HL-60 (cell line): ENCODE data around the gene EEF1AKMT1.

Experiments
- DNase-seq, 2 experiments: peaks; one replicate each; pipeline ENCODE4 v3.0.0-alpha.2; 2010 to 2020; ENCODE audit warnings: low read depth in 1 of 2, low spot score in 1 of 2
- H3K27ac ChIP-seq: fragments of 250-450 bp; sonication (Bioruptor Pico); replicated peaks from 2 replicates; pipeline ENCODE4 v1.5.1; 2020; ENCODE audit warnings: mild to moderate bottlenecking, moderate library complexity
- H3K27me3 ChIP-seq: fragments of 250-450 bp; sonication (Bioruptor Pico); 2 replicates; pipeline ENCODE4 v1.5.1; 2021; ENCODE audit warnings: mild to moderate bottlenecking, moderate library complexity; ENCODE audit not compliant: insufficient read depth, poor library complexity, severe bottlenecking
- H3K4me3 ChIP-seq: replicated peaks from 2 replicates; pipeline ENCODE4 v1.5.1; 2011; ENCODE audit warnings: mild to moderate bottlenecking, control low read depth, low read length; ENCODE audit not compliant: insufficient read depth
- GABPA ChIP-seq: IDR thresholded peaks from 2 replicates; pipeline ENCODE4 v1.6.1; 2012; ENCODE audit warnings: low read depth
- POLR2AphosphoS5 ChIP-seq: IDR thresholded peaks from 2 replicates; pipeline ENCODE4 v1.6.1; 2012; ENCODE audit warnings: low read depth
- SPI1 ChIP-seq: IDR thresholded peaks from 2 replicates; pipeline ENCODE4 v1.6.1; 2012; ENCODE audit warnings: low read depth, mild to moderate bottlenecking, borderline replicate concordance
- long read RNA-seq: library from polyadenylated mRNA; unstranded; transcript quantifications from one replicate; pipeline ENCODE4 v2.0.0, GENCODE V29; 2020
- TF ChIP-seq, protein P1 (sequence below): IDR thresholded peaks from one replicate; pipeline ENCODE4 v1.5.1; 2011; ENCODE audit warnings: low read length, control low read depth, inconsistent platforms; ENCODE audit not compliant: insufficient read depth
- TF ChIP-seq, protein P2 (sequence below): IDR thresholded peaks from 2 replicates; pipeline ENCODE4 v1.6.1; 2012; ENCODE audit warnings: low read depth; ENCODE audit not compliant: insufficient replicate concordance

Gene EEF1AKMT1, protein sequence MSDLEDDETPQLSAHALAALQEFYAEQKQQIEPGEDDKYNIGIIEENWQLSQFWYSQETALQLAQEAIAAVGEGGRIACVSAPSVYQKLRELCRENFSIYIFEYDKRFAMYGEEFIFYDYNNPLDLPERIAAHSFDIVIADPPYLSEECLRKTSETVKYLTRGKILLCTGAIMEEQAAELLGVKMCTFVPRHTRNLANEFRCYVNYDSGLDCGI
- long read RNA-seq, partial matches to known transcripts = 2 of 21 reads
- long read RNA-seq, other reads (novel, unspliced or antisense) = 13 of 21 reads

DNA sequence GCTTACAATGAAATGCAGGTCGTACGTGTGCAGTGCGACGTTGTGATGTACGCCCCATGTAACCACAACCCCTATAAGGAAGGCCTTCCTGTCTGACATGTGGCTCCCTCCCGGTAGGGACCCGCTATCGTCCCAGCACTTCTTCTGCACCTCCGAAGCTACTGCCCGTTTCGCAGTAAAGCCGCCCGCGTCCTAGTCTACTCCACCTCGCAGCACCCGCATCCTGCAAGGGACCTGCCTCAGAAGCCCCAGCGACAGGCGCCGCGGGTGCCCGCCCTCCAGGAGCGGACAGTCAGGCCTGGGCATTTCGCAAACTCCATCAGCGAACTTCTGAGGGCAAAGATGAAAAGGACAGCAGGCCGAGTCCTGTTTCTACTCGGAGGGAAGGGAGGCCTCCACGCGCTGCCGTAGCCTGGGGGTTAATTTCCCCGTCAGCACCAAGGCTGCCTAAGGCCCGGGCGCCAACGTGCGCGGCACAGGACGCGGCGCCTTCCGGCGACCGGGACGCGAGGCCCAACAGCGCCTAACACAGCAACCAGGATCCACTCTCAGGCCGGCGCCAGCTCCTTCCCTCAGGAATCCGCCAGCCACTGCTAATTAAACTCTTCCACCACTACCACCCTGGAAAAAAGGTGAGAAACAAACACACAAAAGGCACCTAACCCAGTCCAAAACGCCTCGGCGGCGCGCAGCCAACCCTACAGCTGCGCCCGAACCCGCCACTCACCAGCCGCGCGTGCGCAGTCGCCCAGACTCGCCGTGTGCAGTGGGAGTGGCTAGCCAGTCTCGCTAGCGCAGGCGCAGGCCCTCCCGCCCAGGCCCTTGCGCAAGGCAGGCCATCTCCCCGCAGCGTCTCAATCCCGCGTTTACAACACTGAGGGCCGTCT lies at the start of gene EEF1AKMT1:
EEF1AKMT1 (minus strand) TSS at position 768 of the 887 bp plus-strand sequence. CDS start 16,363 bp downstream, outside the sequence.
- no peaks in the 10 kb centered on the region for H3K27me3 ChIP-seq

DNA sequence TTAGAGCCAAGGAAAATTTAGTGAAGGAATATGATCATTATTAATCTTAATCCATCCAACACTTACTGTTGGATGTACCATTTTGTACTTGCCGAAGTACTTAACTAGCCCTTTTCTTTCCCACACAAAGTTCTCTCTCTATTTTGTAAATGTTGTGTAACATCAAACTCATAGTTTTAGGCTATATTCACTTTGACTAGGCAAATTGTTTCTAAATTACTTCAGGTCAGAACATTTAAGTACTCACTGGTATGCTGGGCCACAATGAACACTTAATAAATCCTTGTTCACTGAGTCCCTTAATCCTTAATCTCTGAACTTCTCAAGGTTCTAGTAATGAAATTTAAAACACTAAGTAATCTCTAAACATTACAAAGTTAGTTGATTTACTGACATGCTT lies 49.3 kb upstream of the EEF1AKMT1 start:
- H3K27me3 ChIP-seq = no peaks in the 10 kb centered on the region
- no peak overlapping the region for H3K4me3 ChIP-seq
- TF ChIP-seq GABPA (no peak), SPI1 (no peak), POLR2AphosphoS5 (no peak)
- TF ChIP-seq, protein P1, sequence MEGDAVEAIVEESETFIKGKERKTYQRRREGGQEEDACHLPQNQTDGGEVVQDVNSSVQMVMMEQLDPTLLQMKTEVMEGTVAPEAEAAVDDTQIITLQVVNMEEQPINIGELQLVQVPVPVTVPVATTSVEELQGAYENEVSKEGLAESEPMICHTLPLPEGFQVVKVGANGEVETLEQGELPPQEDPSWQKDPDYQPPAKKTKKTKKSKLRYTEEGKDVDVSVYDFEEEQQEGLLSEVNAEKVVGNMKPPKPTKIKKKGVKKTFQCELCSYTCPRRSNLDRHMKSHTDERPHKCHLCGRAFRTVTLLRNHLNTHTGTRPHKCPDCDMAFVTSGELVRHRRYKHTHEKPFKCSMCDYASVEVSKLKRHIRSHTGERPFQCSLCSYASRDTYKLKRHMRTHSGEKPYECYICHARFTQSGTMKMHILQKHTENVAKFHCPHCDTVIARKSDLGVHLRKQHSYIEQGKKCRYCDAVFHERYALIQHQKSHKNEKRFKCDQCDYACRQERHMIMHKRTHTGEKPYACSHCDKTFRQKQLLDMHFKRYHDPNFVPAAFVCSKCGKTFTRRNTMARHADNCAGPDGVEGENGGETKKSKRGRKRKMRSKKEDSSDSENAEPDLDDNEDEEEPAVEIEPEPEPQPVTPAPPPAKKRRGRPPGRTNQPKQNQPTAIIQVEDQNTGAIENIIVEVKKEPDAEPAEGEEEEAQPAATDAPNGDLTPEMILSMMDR = no peak
- TF ChIP-seq, protein P2, sequence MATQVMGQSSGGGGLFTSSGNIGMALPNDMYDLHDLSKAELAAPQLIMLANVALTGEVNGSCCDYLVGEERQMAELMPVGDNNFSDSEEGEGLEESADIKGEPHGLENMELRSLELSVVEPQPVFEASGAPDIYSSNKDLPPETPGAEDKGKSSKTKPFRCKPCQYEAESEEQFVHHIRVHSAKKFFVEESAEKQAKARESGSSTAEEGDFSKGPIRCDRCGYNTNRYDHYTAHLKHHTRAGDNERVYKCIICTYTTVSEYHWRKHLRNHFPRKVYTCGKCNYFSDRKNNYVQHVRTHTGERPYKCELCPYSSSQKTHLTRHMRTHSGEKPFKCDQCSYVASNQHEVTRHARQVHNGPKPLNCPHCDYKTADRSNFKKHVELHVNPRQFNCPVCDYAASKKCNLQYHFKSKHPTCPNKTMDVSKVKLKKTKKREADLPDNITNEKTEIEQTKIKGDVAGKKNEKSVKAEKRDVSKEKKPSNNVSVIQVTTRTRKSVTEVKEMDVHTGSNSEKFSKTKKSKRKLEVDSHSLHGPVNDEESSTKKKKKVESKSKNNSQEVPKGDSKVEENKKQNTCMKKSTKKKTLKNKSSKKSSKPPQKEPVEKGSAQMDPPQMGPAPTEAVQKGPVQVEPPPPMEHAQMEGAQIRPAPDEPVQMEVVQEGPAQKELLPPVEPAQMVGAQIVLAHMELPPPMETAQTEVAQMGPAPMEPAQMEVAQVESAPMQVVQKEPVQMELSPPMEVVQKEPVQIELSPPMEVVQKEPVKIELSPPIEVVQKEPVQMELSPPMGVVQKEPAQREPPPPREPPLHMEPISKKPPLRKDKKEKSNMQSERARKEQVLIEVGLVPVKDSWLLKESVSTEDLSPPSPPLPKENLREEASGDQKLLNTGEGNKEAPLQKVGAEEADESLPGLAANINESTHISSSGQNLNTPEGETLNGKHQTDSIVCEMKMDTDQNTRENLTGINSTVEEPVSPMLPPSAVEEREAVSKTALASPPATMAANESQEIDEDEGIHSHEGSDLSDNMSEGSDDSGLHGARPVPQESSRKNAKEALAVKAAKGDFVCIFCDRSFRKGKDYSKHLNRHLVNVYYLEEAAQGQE = no peak
- no peak for DNase-seq
- H3K27ac ChIP-seq = no peak overlapping the region

More for the DNA sequence above, at the start of gene EEF1AKMT1:
- Histone ChIP-seq H3K27ac (peak within 1 kb of the TSS; percentile 97), H3K4me3 (peak within 1 kb of the TSS; percentile 60)
- TF ChIP-seq, protein P2 = peak; percentile 33
- peak; percentile 17; the same call in 1 of the 2 replicates for TF ChIP-seq GABPA
- TF ChIP-seq, protein P1 = no peak
- TF ChIP-seq SPI1 = no peak; the same call in 1 of the 2 replicates
- peak; percentile 92 for TF ChIP-seq POLR2AphosphoS5
- peak; percentile 90 to 94 for DNase-seq

DNA sequence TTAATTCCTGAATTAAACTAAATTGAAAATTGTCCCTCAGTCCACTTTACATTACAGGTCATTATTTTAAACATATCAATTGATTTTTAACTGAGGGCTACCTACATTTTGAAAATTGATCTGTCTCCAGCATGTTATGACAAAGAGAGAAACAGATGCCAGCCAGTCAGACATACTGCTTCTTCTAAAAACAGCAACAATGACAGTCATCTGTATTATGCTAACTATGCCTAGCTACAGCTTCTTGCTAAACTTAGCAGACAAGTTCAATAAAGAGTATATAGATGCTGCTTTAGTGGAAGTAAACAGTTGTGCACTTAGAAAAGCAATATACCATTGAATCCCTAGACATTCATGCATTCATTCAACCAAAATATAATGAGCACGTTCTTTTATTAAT lies 48.6 kb upstream of the EEF1AKMT1 start:
- no peak for DNase-seq
- Histone ChIP-seq H3K27me3 (no peaks in the 10 kb centered on the region), H3K27ac (no peak overlapping the region), H3K4me3 (no peak overlapping the region)
- no peak for TF ChIP-seq GABPA
- TF ChIP-seq, protein P1 = no peak
- TF ChIP-seq, protein P2 = no peak
- TF ChIP-seq SPI1 = no peak
